GM18870 (cell line): Measurements from ENCODE around the gene VMO1.

ENCODE experiments used
- ATAC-seq: cut with Tn5 transposase; IDR thresholded peaks from one replicate; pipeline ENCODE4 v1.9.1; 2021; ENCODE audit warnings: moderate library complexity; ENCODE audit not compliant: unreplicated experiment

Gene VMO1

GRCh38 chr17:4786106-4786511 is at the start of gene VMO1:
TSS of gene VMO1 (minus strand) at chr17:4786364. CDS start at chr17:4786352, 12 bp downstream.
- no peak for ATAC-seq

GRCh38 chr17:4834681-4835020 is 48.5 kb upstream of the VMO1 start:
- ATAC-seq = no peak

- ATAC-seq = no peak
Measured at GRCh38 chr17:4833941-4834680, 47.9 kb upstream of the VMO1 start.

- ATAC-seq = peak; percentile 54
Measured at GRCh38 chr17:4833178-4833940, 47.2 kb upstream of the VMO1 start, which contains the start of gene MINK1. TSS of gene MINK1 (plus strand) at chr17:4833340. CDS start at chr17:4833584, 244 bp downstream.

GRCh38 chr17:4832829-4833177 is 46.6 kb upstream of the VMO1 start:
- ATAC-seq = peak; percentile 10

- ATAC-seq = no peak
Measured at GRCh38 chr17:4827399-4827798, 41.2 kb upstream of the VMO1 start.

- ATAC-seq = no peak
Measured at GRCh38 chr17:4823373-4824089, 37.4 kb upstream of the VMO1 start.

- no peak for ATAC-seq
Measured at GRCh38 chr17:4822835-4823234, 36.7 kb upstream of the VMO1 start.

GRCh38 chr17:4818276-4818675 is 32.1 kb upstream of the VMO1 start:
- ATAC-seq = no peak

GRCh38 chr17:4816826-4817225 is 30.7 kb upstream of the VMO1 start:
- no peak for ATAC-seq

GRCh38 chr17:4815043-4815675 is 29.0 kb upstream of the VMO1 start:
- no peak for ATAC-seq

GRCh38 chr17:4812690-4813089 is 26.5 kb upstream of the VMO1 start:
- no peak for ATAC-seq

GRCh38 chr17:4811471-4811870 is 25.3 kb upstream of the VMO1 start:
- no peak for ATAC-seq

- ATAC-seq = no peak
Measured at GRCh38 chr17:4810696-4811290, 24.6 kb upstream of the VMO1 start.

- no peak for ATAC-seq
Measured at GRCh38 chr17:4808378-4808767, 22.2 kb upstream of the VMO1 start.

GRCh38 chr17:4807605-4808377 is 21.6 kb upstream of the VMO1 start:
- ATAC-seq = no peak

- no peak for ATAC-seq
Measured at GRCh38 chr17:4806777-4807604, 20.8 kb upstream of the VMO1 start, which contains the start of gene PLD2. TSS of gene PLD2 (plus strand) at chr17:4807152. CDS start at chr17:4807773, 621 bp downstream.

- ATAC-seq = no peak
Measured at GRCh38 chr17:4806456-4806776, 20.3 kb upstream of the VMO1 start.

- no peak for ATAC-seq
Measured at GRCh38 chr17:4802228-4802627, 16.1 kb upstream of the VMO1 start, which contains the start of gene C17orf114. TSS of gene C17orf114 (minus strand) at chr17:4802328.
